K562 (cell line): ENCODE data around the gene SLC8A1. TPM values are rescaled to one million over a fixed set of nuclear protein-coding genes. Genes with fewer than 3 reads are reported as not detected.

ENCODE experiments used
- ATAC-seq: fragments of 200-7000 bp; cut with Tn5 transposase; 3 replicates; pipeline ENCODE4 v1.9.1; 2020; ENCODE audit warnings: moderate library complexity
- BruUV-seq: library from RNA; stranded (reverse); fragments of 400-500 nt; replicated peaks from 2 replicates; lab custom pipeline; 2021; lab: Mats Ljungman, UMichigan
- CTCF ChIA-PET: fragments of 300-600 bp; formaldehyde crosslinking; extraction: SDS; loops from one replicate; lab custom pipeline; 2021; ENCODE audit warnings: low intra/inter-chr PET ratio; lab: Yijun Ruan, JAX
- POLR2A ChIA-PET: fragments of 300-600, 350-650 bp; sonication (Branson Sonifier 250); formaldehyde crosslinking; extraction: SDS; loops from one replicate; lab custom pipeline; 2021; ENCODE audit warnings: antibody characterized with exemption, inconsistent platforms; lab: Yijun Ruan, JAX
- DNase-seq, 4 experiments: peaks; one replicate each; pipeline versions ENCODE4 v3.0.0 to v3.0.0-alpha.2; 2011 to 2018; ENCODE audit warnings: low spot score in 3 of 4, mixed read lengths in 3 of 4; ENCODE audit errors: extremely low read depth in 1 of 4
- FAIRE-seq: peaks from 2 replicates; lab custom pipeline; 2011; peaks lifted over from hg19 to GRCh38; lab: Jason Lieb, UNC
- H2AFZ ChIP-seq: 2 replicates; pipeline ENCODE4 v1.6.0; 2011; ENCODE audit warnings: low read depth, low read length, control low read depth, inconsistent platforms
- H3K27ac ChIP-seq: fragments of 200-600 bp; 3 replicates; pipeline ENCODE4 v1.8.0; 2011; ENCODE audit warnings: low read depth, mild to moderate bottlenecking, control low read depth, inconsistent platforms, low read length, moderate library complexity, mixed read lengths; ENCODE audit errors: extremely low read depth
- H3K27me3 ChIP-seq, 2 experiments: fragments of 300-600 bp in 1 of 2; 2 replicates in 1 of 2; 3 replicates in 1 of 2; pipeline versions ENCODE4 v1.6.0 to v1.8.0; 2011; ENCODE audit warnings: inconsistent platforms in 2 of 2, low read length in 2 of 2, mild to moderate bottlenecking in 1 of 2, mixed read lengths in 1 of 2, moderate library complexity in 1 of 2; ENCODE audit not compliant: control insufficient read depth in 2 of 2, insufficient read depth in 2 of 2
- H3K36me3 ChIP-seq: fragments of 300-600 bp; 3 replicates; pipeline ENCODE4 v1.8.0; 2011; ENCODE audit warnings: mild to moderate bottlenecking, low read length, inconsistent platforms; ENCODE audit not compliant: control insufficient read depth, insufficient read depth
- H3K4me1 ChIP-seq, 2 experiments: fragments of 200-600 bp in 1 of 2; replicated peaks in 1 of 2; 2 replicates in 1 of 2; 3 replicates in 1 of 2; pipeline versions ENCODE4 v1.5.1 to v1.8.0; 2011; ENCODE audit warnings: inconsistent platforms in 2 of 2, low read length in 2 of 2, mild to moderate bottlenecking in 1 of 2, mixed read lengths in 1 of 2, moderate library complexity in 1 of 2; ENCODE audit not compliant: control insufficient read depth in 2 of 2, insufficient read depth in 2 of 2
- H3K4me2 ChIP-seq: 2 replicates; pipeline ENCODE4 v1.6.1; 2011; ENCODE audit warnings: low read length, control low read depth, inconsistent platforms, mixed read lengths; ENCODE audit not compliant: insufficient read depth
- H3K4me3 ChIP-seq: fragments of 200-600 bp; sonication (generic), shearing (Covaris generic); 2 replicates; pipeline ENCODE4 v1.5.1; 2016; ENCODE audit warnings: control low read depth, inconsistent platforms
- H3K79me2 ChIP-seq: fragments of 200-600 bp; 3 replicates; pipeline ENCODE4 v1.8.0; 2011; ENCODE audit warnings: low read length, inconsistent platforms; ENCODE audit not compliant: control insufficient read depth, insufficient read depth
- H3K9ac ChIP-seq, 2 experiments: 2 replicates each; pipeline versions ENCODE4 v1.6.0 to v1.6.1; 2011; ENCODE audit warnings: low read depth in 2 of 2, low read length in 2 of 2, control low read depth in 1 of 2, inconsistent platforms in 1 of 2, mild to moderate bottlenecking in 1 of 2, mixed read lengths in 1 of 2; ENCODE audit not compliant: insufficient read depth in 1 of 2
- H3K9me1 ChIP-seq: one replicate; pipeline ENCODE4 v1.6.0; 2011; ENCODE audit warnings: inconsistent platforms, mild to moderate bottlenecking, low read length, moderate library complexity; ENCODE audit not compliant: control insufficient read depth, insufficient read depth
- H3K9me3 ChIP-seq: replicated peaks from 2 replicates; pipeline ENCODE4 v1.5.1; 2011; ENCODE audit warnings: low read depth, low read length, inconsistent platforms; ENCODE audit not compliant: control insufficient read depth, insufficient read depth
- H4K20me1 ChIP-seq: replicated peaks from 2 replicates; pipeline ENCODE4 v1.6.1; 2011; ENCODE audit warnings: low read length, inconsistent platforms, mixed read lengths; ENCODE audit not compliant: control insufficient read depth, insufficient read depth
- CAMTA2 ChIP-seq: fragments of 250-450 bp; sonication (Bioruptor Pico); conservative IDR thresholded peaks from 2 replicates; pipeline ENCODE4 v1.5.1; 2022
- CSDE1 ChIP-seq, 2 experiments: fragments of 450-650 bp; IDR thresholded peaks; 2 replicates each; pipeline ENCODE4 v1.6.1; 2016; ENCODE audit warnings: mild to moderate bottlenecking in 1 of 2
- GTF2E2 ChIP-seq: fragments of 200-800 bp; sonication (Bioruptor generic); IDR thresholded peaks from 2 replicates; pipeline ENCODE4 v1.6.1; 2016; ENCODE audit warnings: missing genetic modification characterization, missing compliant biosample characterization
- MED1 ChIP-seq: sonication (generic); formaldehyde crosslinking; IDR thresholded peaks from 2 replicates; pipeline ENCODE4 v1.8.1; 2023; ENCODE audit warnings: missing genetic modification reagents, borderline replicate concordance
- NEUROD1 ChIP-seq: fragments of 150-350 bp; IDR thresholded peaks from 2 replicates; pipeline ENCODE4 v1.6.1; 2014; ENCODE audit warnings: borderline replicate concordance, low read length, low read depth; ENCODE audit not compliant: partially characterized antibody
- POLR2B ChIP-seq: fragments of 450-650 bp; IDR thresholded peaks from 2 replicates; pipeline ENCODE4 v1.6.1; 2018; ENCODE audit warnings: low read depth; ENCODE audit not compliant: partially characterized antibody
- RBFOX2 ChIP-seq: fragments of 200-400 bp; formaldehyde crosslinking; IDR thresholded peaks from 2 replicates; pipeline ENCODE4 v1.6.1; 2017; ENCODE audit warnings: low read depth, mild to moderate bottlenecking, low read length, moderate library complexity
- SIN3A ChIP-seq, 2 experiments: fragments of 150-350 bp in 1 of 2; IDR thresholded peaks; 2 replicates each; pipeline ENCODE4 v1.6.1; 2011 to 2016; ENCODE audit warnings: borderline replicate concordance in 2 of 2, low read depth in 2 of 2, low read length in 2 of 2, mild to moderate bottlenecking in 2 of 2, moderate library complexity in 2 of 2; ENCODE audit not compliant: control insufficient read depth in 1 of 2
- SMARCB1 ChIP-seq: IDR thresholded peaks from 2 replicates; pipeline ENCODE4 v1.6.1; 2011; ENCODE audit warnings: improper control_type of control experiment, low read depth; ENCODE audit not compliant: insufficient read length
- XRCC4 ChIP-seq: IDR thresholded peaks from one replicate; pipeline ENCODE4 v1.6.1; 2011; ENCODE audit not compliant: insufficient read depth, insufficient read length; ENCODE audit errors: extremely low read depth
- WGBS: fragments of 100-300 bp; shearing (Covaris generic); methylation state at CpG from one replicate; pipeline ENCODE4 v1.1.6; 2016; ENCODE audit warnings: low coverage, mixed read lengths; ENCODE audit not compliant: insufficient coverage; ENCODE audit errors: missing lambda C conversion rate; 5-methylcytosine and 5-hydroxymethylcytosine counted together
- in situ Hi-C: fragments of 300-500 bp; cut with MboI; formaldehyde crosslinking; loops from 4 replicates; pipeline ENCODE4 v1.15.0; 2018; ENCODE audit warnings: inconsistent platforms, mixed read lengths
- intact Hi-C: fragments of 100-400 bp; cut with micrococcal nuclease; formaldehyde crosslinking; loops from 2 replicates; pipeline ENCODE4 v1.14.2; 2022
- polyA plus RNA-seq, 8 experiments: library from polyadenylated mRNA; depleted of rRNA in 4 of 8; stranded (reverse) in 5 of 8; unstranded in 3 of 8; fragments of >200 nt; fragmentation: Nextera tagmentation in 2 of 8; fragmentation: Illumina TruSeq in 1 of 8; extraction: Ambion mirVana in 2 of 8; extraction: Trizol in 1 of 8; gene quantifications; 2 replicates each; pipeline versions ENCODE4 v1.2.1 to v1.2.3, GENCODE V29; 2011 to 2014; ENCODE audit warnings: inconsistent platforms in 1 of 8, missing spikeins in 1 of 8
- total RNA-seq, 7 experiments: library from RNA; depleted of rRNA in 6 of 7; stranded (reverse); fragments of >200 nt in 6 of 7; fragmentation: Illumina TruSeq in 2 of 7; extraction: Trizol in 2 of 7; gene quantifications; 2 replicates each; pipeline versions ENCODE4 v1.2.1 to v1.2.3, GENCODE V29; 2011 to 2021; ENCODE audit warnings: low replicate concordance in 1 of 7
- TF ChIP-seq, protein P1 (sequence below): sonication (generic); formaldehyde crosslinking; IDR thresholded peaks from 2 replicates; pipeline ENCODE4 v1.8.1; 2023; ENCODE audit warnings: mild to moderate bottlenecking, missing genetic modification reagents
- TF ChIP-seq, protein P2 (sequence below): fragments of 250-450 bp; sonication (Bioruptor Pico); IDR thresholded peaks from 2 replicates; pipeline ENCODE4 v1.5.0; 2021
- TF ChIP-seq, protein P3 (sequence below): fragments of 250-450 bp; sonication (Bioruptor Pico); IDR thresholded peaks from 2 replicates; pipeline ENCODE4 v1.8.0; 2021; ENCODE audit warnings: moderate library complexity, mild to moderate bottlenecking, inconsistent platforms

SLC8A1 gene
- total and polyA plus RNA-seq, 9 of the 15 experiments (the other 6 are each of a cell fraction or from before 2014, with no cell fraction given): not detected

DNA sequence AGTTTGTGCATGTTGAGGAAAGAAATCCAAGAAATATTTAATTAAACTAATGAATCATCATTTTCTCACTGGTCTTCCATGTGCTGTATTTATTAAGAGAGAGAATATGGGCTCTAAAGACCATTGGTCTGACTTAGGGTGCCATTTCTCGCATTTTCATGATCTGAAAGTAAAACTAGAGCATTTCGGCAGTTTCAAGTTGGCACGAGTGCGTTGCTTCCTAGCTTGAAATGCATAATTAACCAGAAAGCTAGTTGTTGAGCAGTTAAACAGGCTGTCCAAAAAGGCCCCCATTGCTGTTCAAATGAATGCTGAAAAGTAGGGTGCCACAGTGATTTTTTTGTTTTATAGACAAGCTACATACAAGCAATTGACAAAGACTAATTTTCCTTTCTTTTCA, 47.4 kb downstream of the SLC8A1 start (continued):
- TF ChIP-seq, protein P1, sequence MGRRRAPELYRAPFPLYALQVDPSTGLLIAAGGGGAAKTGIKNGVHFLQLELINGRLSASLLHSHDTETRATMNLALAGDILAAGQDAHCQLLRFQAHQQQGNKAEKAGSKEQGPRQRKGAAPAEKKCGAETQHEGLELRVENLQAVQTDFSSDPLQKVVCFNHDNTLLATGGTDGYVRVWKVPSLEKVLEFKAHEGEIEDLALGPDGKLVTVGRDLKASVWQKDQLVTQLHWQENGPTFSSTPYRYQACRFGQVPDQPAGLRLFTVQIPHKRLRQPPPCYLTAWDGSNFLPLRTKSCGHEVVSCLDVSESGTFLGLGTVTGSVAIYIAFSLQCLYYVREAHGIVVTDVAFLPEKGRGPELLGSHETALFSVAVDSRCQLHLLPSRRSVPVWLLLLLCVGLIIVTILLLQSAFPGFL (CRISPR knock-in tag): no peak
- TF ChIP-seq RBFOX2 (no peak), SIN3A (IDR thresholded peaks at IDR 0.05; ENCODE audit: borderline replicate concordance in 2 of 2, control insufficient read depth in 1 of 2, low read depth in 2 of 2, low read length in 2 of 2) (no peak), POLR2B (no peak), NEUROD1 (no peak)

DNA sequence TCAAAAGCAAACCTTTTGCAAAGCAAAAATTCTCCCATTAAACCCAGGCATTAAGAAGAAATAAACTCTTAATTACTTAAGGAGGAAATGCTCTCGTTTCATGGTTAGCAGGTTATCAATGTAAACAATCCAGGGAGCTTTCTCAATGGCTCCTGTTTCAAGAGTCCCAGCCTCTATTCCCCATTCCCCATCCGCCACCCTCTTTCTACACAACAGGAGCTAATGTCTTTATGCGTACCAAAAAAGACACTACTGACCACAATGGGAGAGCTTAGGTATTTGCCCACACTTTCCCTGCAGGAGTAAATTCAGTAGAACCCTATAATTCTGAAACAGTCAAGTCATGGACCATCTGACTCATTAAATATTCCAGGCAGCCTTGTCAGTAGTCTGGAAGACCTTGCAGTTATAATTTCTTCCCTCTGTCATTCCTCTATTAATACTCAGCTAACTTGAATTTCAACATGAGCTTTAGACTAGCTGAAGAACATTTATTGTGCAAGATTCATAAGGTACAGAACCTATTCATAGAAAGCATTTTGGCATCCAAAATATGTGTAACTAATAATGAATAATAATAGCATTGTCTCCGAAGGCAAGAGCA, 48.6 kb downstream of the SLC8A1 start:
- Histone ChIP-seq H3K36me3 (no peaks in the 10 kb centered on the region), H3K9me1 (no peaks in the 10 kb centered on the region), H2AFZ (no peak overlapping the region), H3K27me3 (no peaks in the 10 kb centered on the region), H3K4me3 (no peak overlapping the region), H3K9ac (no peak overlapping the region), H3K79me2 (no peaks in the 10 kb centered on the region), H3K27ac (no peak overlapping the region), H4K20me1 (no peaks in the 10 kb centered on the region), H3K4me1 (no peaks in the 10 kb centered on the region), H3K4me2 (no peak overlapping the region), H3K9me3 (no peaks in the 10 kb centered on the region)
- in situ Hi-C loops (no loop called here), intact Hi-C loops (no loop called here)
- 8% methylated on average over 4 of the region's 4 CpGs for WGBS
- TF ChIP-seq CAMTA2 (CRISPR knock-in tag) (no peak), MED1 (CRISPR knock-in tag) (no peak), GTF2E2 (no peak), SMARCB1 (no peak), XRCC4 (no peak), CSDE1 (IDR thresholded peaks at IDR 0.05) (no peak)
- TF ChIP-seq, protein P2, sequence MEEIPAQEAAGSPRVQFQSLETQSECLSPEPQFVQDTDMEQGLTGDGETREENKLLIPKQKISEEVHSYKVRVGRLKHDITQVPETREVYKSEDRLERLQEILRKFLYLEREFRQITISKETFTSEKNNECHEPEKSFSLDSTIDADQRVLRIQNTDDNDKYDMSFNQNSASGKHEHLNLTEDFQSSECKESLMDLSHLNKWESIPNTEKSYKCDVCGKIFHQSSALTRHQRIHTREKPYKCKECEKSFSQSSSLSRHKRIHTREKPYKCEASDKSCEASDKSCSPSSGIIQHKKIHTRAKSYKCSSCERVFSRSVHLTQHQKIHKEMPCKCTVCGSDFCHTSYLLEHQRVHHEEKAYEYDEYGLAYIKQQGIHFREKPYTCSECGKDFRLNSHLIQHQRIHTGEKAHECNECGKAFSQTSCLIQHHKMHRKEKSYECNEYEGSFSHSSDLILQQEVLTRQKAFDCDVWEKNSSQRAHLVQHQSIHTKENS: no peak
- TF ChIP-seq, protein P3, sequence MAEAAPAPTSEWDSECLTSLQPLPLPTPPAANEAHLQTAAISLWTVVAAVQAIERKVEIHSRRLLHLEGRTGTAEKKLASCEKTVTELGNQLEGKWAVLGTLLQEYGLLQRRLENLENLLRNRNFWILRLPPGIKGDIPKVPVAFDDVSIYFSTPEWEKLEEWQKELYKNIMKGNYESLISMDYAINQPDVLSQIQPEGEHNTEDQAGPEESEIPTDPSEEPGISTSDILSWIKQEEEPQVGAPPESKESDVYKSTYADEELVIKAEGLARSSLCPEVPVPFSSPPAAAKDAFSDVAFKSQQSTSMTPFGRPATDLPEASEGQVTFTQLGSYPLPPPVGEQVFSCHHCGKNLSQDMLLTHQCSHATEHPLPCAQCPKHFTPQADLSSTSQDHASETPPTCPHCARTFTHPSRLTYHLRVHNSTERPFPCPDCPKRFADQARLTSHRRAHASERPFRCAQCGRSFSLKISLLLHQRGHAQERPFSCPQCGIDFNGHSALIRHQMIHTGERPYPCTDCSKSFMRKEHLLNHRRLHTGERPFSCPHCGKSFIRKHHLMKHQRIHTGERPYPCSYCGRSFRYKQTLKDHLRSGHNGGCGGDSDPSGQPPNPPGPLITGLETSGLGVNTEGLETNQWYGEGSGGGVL (CRISPR knock-in tag): no peak
- ChIA-PET CTCF (no interaction called here), POLR2A (no interaction called here)
- DNase-seq (no peak), FAIRE-seq (no peak), ATAC-seq (no peak)
- no TSS peak for BruUV-seq
